Thyroid gland (tissue), 4 donors: ENCODE measurements around the gene TGFB1.

Source experiments
- POLR2A ChIP-seq, 2 donors: fragments of 450-650 bp; IDR thresholded peaks; one replicate each; pipeline ENCODE4 v1.6.1; 2017; ENCODE audit warnings: antibody characterized with exemption in 2 of 2, mild to moderate bottlenecking in 2 of 2, moderate library complexity in 1 of 2
- TF ChIP-seq, protein P1 (sequence below), 6 experiments: fragments of 200-600 bp in 3 of 6; fragments of 450-650 bp in 3 of 6; sonication (generic) in 3 of 6; IDR thresholded peaks; one replicate each; pipeline ENCODE4 v1.5.1; 2016 to 2019; ENCODE audit warnings: antibody characterized with exemption in 6 of 6, mild to moderate bottlenecking in 2 of 6, inconsistent platforms in 1 of 6, moderate library complexity in 1 of 6

DNA sequence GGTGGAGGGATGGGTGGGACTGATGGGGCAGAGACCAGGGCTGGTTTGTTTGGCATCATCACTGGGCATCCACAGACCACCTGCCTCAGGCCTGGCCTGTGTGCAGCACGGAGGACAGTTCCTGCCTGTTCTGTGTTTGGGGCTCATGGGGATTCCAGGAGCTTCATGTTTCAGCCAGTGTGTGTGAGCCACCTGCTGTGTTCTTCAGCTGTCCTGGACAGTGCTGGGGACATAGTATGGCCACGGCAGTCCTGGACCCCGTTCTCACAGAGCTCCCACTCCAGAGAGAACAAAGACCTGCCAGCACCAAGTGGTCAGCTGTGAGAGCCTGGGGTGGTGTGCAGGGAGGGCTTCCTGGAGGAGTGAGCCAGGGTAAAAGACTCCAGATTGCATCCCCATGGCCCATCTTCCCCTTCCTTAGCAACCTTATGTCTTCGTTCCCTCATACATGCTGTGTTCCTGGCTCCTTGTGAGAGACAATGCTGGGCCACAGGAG lies 45.7 kb downstream of the TGFB1 start:
- TF ChIP-seq, protein P1, sequence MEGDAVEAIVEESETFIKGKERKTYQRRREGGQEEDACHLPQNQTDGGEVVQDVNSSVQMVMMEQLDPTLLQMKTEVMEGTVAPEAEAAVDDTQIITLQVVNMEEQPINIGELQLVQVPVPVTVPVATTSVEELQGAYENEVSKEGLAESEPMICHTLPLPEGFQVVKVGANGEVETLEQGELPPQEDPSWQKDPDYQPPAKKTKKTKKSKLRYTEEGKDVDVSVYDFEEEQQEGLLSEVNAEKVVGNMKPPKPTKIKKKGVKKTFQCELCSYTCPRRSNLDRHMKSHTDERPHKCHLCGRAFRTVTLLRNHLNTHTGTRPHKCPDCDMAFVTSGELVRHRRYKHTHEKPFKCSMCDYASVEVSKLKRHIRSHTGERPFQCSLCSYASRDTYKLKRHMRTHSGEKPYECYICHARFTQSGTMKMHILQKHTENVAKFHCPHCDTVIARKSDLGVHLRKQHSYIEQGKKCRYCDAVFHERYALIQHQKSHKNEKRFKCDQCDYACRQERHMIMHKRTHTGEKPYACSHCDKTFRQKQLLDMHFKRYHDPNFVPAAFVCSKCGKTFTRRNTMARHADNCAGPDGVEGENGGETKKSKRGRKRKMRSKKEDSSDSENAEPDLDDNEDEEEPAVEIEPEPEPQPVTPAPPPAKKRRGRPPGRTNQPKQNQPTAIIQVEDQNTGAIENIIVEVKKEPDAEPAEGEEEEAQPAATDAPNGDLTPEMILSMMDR (IDR thresholded peaks at IDR 0.05): no peak
- TF ChIP-seq POLR2A (IDR thresholded peaks at IDR 0.05): no peak
